ENCODE measurements around the gene GNAO1. TPM values are rescaled to one million over a fixed set of nuclear protein-coding genes. Genes with fewer than 3 reads are reported as not detected.
A peak's percentile ranks its signal among the peaks of the same experiment; 100 is the strongest.

GNAO1 gene
- total RNA-seq, 1 experiment from 2014 or later: not detected

DNA sequence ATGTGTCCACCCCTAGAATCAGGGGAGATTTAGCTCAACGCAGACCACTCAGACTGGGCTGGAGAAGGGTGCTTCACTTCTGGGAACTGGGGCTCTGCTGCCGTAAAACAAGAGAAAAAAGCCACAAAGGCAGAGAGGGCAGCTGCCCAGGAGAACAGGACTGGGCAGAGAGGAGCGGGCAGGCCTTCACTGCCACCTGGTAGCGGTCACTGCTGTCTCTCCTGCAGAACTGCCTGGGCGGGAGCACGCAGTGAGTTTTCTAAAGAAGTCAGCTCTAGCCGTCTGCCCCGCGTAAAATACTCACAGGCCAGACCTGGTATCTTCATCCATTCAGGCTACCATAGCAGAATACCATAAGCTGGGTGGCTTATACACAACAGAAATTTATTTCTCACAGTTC, 130.3 kb downstream of the GNAO1 start:
- DNase-seq: no peak
- no peaks in the 10 kb centered on the region for H3K36me3 Mint-ChIP-seq (ENCODE audit: insufficient read depth, unreplicated experiment)
- peaks cover 46% of the 10 kb centered on the region for H3K27me3 Mint-ChIP-seq (ENCODE audit: unreplicated experiment)
- H3K4me1 Mint-ChIP-seq (ENCODE audit: low read depth, unreplicated experiment): no peaks in the 10 kb centered on the region
- no peak overlapping the region for H3K27ac Mint-ChIP-seq (ENCODE audit: unreplicated experiment)
- no peaks in the 10 kb centered on the region for H3K9me3 Mint-ChIP-seq (ENCODE audit: low read depth, unreplicated experiment)
- CTCF ChIA-PET: no interaction called here
- intact Hi-C loops (cut with micrococcal nuclease; ENCODE audit: unreplicated experiment): no loop called here
- BruUV-seq (replicated peaks): no TSS peak
- TF ChIP-seq, protein P1, sequence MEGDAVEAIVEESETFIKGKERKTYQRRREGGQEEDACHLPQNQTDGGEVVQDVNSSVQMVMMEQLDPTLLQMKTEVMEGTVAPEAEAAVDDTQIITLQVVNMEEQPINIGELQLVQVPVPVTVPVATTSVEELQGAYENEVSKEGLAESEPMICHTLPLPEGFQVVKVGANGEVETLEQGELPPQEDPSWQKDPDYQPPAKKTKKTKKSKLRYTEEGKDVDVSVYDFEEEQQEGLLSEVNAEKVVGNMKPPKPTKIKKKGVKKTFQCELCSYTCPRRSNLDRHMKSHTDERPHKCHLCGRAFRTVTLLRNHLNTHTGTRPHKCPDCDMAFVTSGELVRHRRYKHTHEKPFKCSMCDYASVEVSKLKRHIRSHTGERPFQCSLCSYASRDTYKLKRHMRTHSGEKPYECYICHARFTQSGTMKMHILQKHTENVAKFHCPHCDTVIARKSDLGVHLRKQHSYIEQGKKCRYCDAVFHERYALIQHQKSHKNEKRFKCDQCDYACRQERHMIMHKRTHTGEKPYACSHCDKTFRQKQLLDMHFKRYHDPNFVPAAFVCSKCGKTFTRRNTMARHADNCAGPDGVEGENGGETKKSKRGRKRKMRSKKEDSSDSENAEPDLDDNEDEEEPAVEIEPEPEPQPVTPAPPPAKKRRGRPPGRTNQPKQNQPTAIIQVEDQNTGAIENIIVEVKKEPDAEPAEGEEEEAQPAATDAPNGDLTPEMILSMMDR (IDR thresholded peaks at IDR 0.05; ENCODE audit: unreplicated experiment): no peak
- H3K4me3 Mint-ChIP-seq (ENCODE audit: low read depth, unreplicated experiment): no peak overlapping the region

DNA sequence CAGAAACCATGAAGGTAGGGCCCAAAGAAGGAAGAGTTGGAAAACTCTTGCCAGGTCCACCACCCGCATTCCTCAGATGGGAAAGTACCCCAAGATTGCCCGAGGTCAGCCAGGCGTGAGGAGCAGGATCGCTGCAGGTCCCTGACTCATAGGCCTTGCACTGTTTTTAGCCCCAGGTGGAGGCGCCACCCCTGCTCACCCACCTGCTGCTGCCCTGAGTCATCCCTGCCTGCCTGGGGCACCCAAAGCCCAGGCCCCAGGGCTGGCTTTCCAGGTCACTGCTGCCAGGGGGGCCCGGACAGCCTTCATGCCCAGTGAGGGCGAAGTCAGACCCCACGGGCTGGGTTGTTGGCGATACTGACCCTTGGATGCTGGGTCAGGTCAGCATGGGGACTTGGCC, 133.1 kb downstream of the GNAO1 start:
- Mint-ChIP-seq H3K4me1 (ENCODE audit: low read depth, unreplicated experiment) (no peaks in the 10 kb centered on the region), H3K36me3 (ENCODE audit: insufficient read depth, unreplicated experiment) (no peaks in the 10 kb centered on the region), H3K27ac (ENCODE audit: unreplicated experiment) (no peak overlapping the region), H3K27me3 (ENCODE audit: unreplicated experiment) (peaks cover 43% of the 10 kb centered on the region), H3K4me3 (ENCODE audit: low read depth, unreplicated experiment) (no peak overlapping the region), H3K9me3 (ENCODE audit: low read depth, unreplicated experiment) (no peaks in the 10 kb centered on the region)
- no TSS peak for BruUV-seq (replicated peaks)
- DNase-seq: peak; percentile 48
- CTCF ChIA-PET: no interaction called here
- TF ChIP-seq, protein P1 (IDR thresholded peaks at IDR 0.05; ENCODE audit: unreplicated experiment): no peak
- intact Hi-C loops (cut with micrococcal nuclease; ENCODE audit: unreplicated experiment): no loop called here

DNA sequence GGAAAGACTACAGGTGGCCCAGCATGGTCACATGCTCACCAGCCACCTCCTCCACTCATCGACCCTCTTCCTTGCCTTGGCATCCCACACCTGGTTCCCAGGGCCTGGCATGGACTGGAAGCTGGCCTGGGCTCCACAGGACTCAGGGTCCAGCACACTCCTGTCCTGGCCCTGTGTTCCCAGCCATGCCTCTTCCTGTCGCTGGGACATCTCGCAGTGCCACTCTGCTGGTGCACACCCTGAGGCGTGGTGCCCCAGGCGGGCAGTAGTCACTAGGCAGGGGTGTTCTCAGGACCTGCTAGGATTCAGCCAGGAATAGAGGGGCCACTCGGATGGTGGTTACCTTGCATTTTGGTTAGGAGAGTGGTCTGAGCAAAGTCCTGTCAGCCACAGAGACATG, 134.7 kb downstream of the GNAO1 start:
- Mint-ChIP-seq H3K9me3 (ENCODE audit: low read depth, unreplicated experiment) (no peaks in the 10 kb centered on the region), H3K4me1 (ENCODE audit: low read depth, unreplicated experiment) (no peaks in the 10 kb centered on the region), H3K4me3 (ENCODE audit: low read depth, unreplicated experiment) (no peak overlapping the region), H3K27me3 (ENCODE audit: unreplicated experiment) (peaks cover 27% of the 10 kb centered on the region), H3K36me3 (ENCODE audit: insufficient read depth, unreplicated experiment) (no peaks in the 10 kb centered on the region), H3K27ac (ENCODE audit: unreplicated experiment) (no peak overlapping the region)
- no TSS peak for BruUV-seq (replicated peaks)
- intact Hi-C loops (cut with micrococcal nuclease; ENCODE audit: unreplicated experiment): no loop called here
- CTCF ChIA-PET: no interaction called here
- TF ChIP-seq, protein P1 (IDR thresholded peaks at IDR 0.05; ENCODE audit: unreplicated experiment): no peak
- no peak for DNase-seq

DNA sequence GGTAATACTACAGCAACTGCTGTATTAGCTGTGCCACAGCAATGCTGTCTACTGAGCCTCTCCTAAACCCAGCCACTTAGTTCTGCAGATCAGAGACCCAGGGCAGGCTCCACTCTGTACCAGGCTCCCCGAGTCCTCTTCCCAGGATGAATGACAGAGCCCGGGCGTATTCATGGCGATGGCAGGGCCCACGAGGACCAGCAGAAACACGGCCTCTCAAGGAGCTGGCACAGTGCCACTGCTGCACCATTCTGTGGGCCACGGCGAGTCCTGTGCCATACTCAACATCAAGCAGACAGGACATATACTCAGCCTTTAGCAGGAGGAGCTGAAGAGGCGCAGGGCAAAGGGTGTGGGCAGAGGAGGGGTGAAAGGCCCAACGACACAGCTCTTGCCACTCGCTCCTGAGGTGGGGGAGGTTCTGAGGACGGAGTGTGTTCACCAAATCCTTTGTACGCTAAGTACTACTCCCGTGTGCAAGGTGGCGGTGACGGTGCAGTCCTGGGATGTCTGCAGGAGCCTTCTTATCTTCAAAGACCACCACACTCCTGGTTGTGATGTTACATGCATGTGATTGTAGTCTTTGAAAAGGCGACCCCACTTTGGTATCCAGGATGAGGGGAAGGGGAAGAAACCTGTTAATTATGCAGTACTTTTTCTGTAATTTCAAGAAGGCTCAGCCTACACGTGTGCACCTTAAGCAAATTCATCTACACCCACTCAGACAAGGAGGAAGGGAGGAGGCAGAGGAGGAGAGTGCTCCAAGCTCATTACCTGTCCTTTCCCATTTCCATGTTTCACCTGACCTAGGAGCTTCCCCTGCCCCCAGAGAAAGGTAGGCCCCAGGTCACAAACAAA, 136.0 kb downstream of the GNAO1 start:
- intact Hi-C loops (cut with micrococcal nuclease; ENCODE audit: unreplicated experiment): no loop called here

More for the DNA sequence above, 136.0 kb downstream of the GNAO1 start:
- H3K27ac Mint-ChIP-seq (ENCODE audit: unreplicated experiment): no peak overlapping the region
- no TSS peak for BruUV-seq (replicated peaks)
- TF ChIP-seq, protein P1 (IDR thresholded peaks at IDR 0.05; ENCODE audit: unreplicated experiment): no peak
- H3K4me1 Mint-ChIP-seq (ENCODE audit: low read depth, unreplicated experiment): no peaks in the 10 kb centered on the region
- CTCF ChIA-PET: interaction anchor here (1.5 kb wide), 1 partner anchor 8 kb away, joined by 4 read pairs; no protein-coding TSS in a partner anchor
- no peak for DNase-seq
- H3K4me3 Mint-ChIP-seq (ENCODE audit: low read depth, unreplicated experiment): no peak overlapping the region
- H3K9me3 Mint-ChIP-seq (ENCODE audit: low read depth, unreplicated experiment): no peaks in the 10 kb centered on the region
- peaks cover 24% of the 10 kb centered on the region for H3K27me3 Mint-ChIP-seq (ENCODE audit: unreplicated experiment)
- no peaks in the 10 kb centered on the region for H3K36me3 Mint-ChIP-seq (ENCODE audit: insufficient read depth, unreplicated experiment)
